Endothelial cell of umbilical vein (primary cell): Measurements from ENCODE around the gene PPIB. TPM values are rescaled to one million over a fixed set of nuclear protein-coding genes. Genes with fewer than 3 reads are reported as not detected.

Source experiments
- BruUV-seq: library from RNA; stranded (reverse); fragments of 400-500 nt; replicated peaks from 2 replicates; lab custom pipeline; 2021; lab: Mats Ljungman, UMichigan
- CTCF ChIA-PET: fragments of 300-600, 350-600 bp; sonication (Branson Sonifier 250); formaldehyde crosslinking; loops from one replicate; lab custom pipeline; 2021; ENCODE audit warnings: antibody characterized with exemption, inconsistent platforms; lab: Charles Lee
- POLR2A ChIA-PET: fragments of 300-600, 350-600 bp; sonication (Branson Sonifier 250); formaldehyde crosslinking; loops from one replicate; lab custom pipeline; 2021; ENCODE audit warnings: antibody characterized with exemption, inconsistent platforms; lab: Charles Lee
- DNase-seq: peaks from one replicate; pipeline ENCODE4 v3.0.0-alpha.2; 2011; ENCODE audit warnings: low read depth, low spot score
- FAIRE-seq: peaks from 2 replicates; lab custom pipeline; 2011; peaks lifted over from hg19 to GRCh38; lab: Jason Lieb, UNC
- H2AFZ ChIP-seq: 2 replicates; pipeline ENCODE4 v1.6.0; 2012; ENCODE audit warnings: low read depth, low read length, control low read depth, inconsistent platforms
- H3K27ac ChIP-seq: 2 replicates; pipeline ENCODE4 v1.5.1; 2011; ENCODE audit warnings: low read depth, mild to moderate bottlenecking, control low read depth, low read length, moderate library complexity; ENCODE audit not compliant: insufficient read depth
- H3K27me3 ChIP-seq, 2 experiments: 2 replicates each; pipeline versions ENCODE4 v1.6.0 to v1.6.1; 2011; ENCODE audit warnings: low read length in 2 of 2, mixed read lengths in 1 of 2; ENCODE audit not compliant: control insufficient read depth in 2 of 2, insufficient read depth in 2 of 2
- H3K36me3 ChIP-seq, 2 experiments: 2 replicates in 1 of 2; 3 replicates in 1 of 2; pipeline ENCODE4 v1.5.1; 2011; ENCODE audit warnings: low read length in 2 of 2, mild to moderate bottlenecking in 1 of 2, moderate library complexity in 1 of 2; ENCODE audit not compliant: control insufficient read depth in 2 of 2, insufficient read depth in 2 of 2; ENCODE audit errors: extremely low read depth in 1 of 2
- H3K4me1 ChIP-seq: 3 replicates; pipeline ENCODE4 v1.5.1; 2011; ENCODE audit warnings: mild to moderate bottlenecking, low read length; ENCODE audit not compliant: control insufficient read depth, insufficient read depth; ENCODE audit errors: extremely low read depth
- H3K4me2 ChIP-seq: 2 replicates; pipeline ENCODE4 v1.6.1; 2011; ENCODE audit warnings: low read length, control low read depth, mixed read lengths; ENCODE audit not compliant: insufficient read depth
- H3K4me3 ChIP-seq, 3 experiments: fragments of 200-600 bp in 1 of 3; sonication (generic), shearing (Covaris generic) in 1 of 3; replicated peaks in 1 of 3; 2 replicates each; pipeline ENCODE4 v1.5.1; 2011 to 2016; ENCODE audit warnings: control low read depth in 3 of 3, low read length in 3 of 3, mild to moderate bottlenecking in 2 of 3, inconsistent platforms in 1 of 3, low read depth in 1 of 3, moderate library complexity in 1 of 3; ENCODE audit not compliant: insufficient read depth in 1 of 3
- H3K79me2 ChIP-seq: 2 replicates; pipeline ENCODE4 v1.6.0; 2012; ENCODE audit warnings: low read length, inconsistent platforms; ENCODE audit not compliant: control insufficient read depth, insufficient read depth
- H3K9ac ChIP-seq: replicated peaks from 2 replicates; pipeline ENCODE3; 2011; ENCODE audit warnings: low read length, control low read depth; ENCODE audit not compliant: insufficient read depth; ENCODE audit errors: extremely low read depth
- H3K9me1 ChIP-seq: replicated peaks from 3 replicates; pipeline ENCODE4 v1.6.0; 2011; ENCODE audit warnings: mild to moderate bottlenecking, low read length; ENCODE audit not compliant: control insufficient read depth, insufficient read depth; ENCODE audit errors: extremely low read depth
- H3K9me3 ChIP-seq: replicated peaks from 2 replicates; pipeline ENCODE4 v1.5.1; 2012; ENCODE audit warnings: low read length, inconsistent platforms; ENCODE audit not compliant: control insufficient read depth, insufficient read depth
- H4K20me1 ChIP-seq: replicated peaks from 2 replicates; pipeline ENCODE3; 2011; ENCODE audit warnings: mild to moderate bottlenecking, low read length; ENCODE audit not compliant: control insufficient read depth, insufficient read depth; ENCODE audit errors: extremely low read depth
- EZH2 ChIP-seq: IDR thresholded peaks from 2 replicates; pipeline ENCODE4 v1.6.1; 2012; ENCODE audit warnings: borderline replicate concordance, low read depth, mild to moderate bottlenecking, moderate library complexity, low read length, inconsistent platforms; ENCODE audit not compliant: severe bottlenecking
- FOS ChIP-seq: IDR thresholded peaks from 2 replicates; pipeline ENCODE4 v1.6.1; 2011; ENCODE audit warnings: mild to moderate bottlenecking, low read length, moderate library complexity, borderline replicate concordance; ENCODE audit not compliant: insufficient read depth
- GATA2 ChIP-seq: IDR thresholded peaks from 2 replicates; pipeline ENCODE4 v1.7.0; 2011; ENCODE audit warnings: low read depth, mild to moderate bottlenecking, moderate library complexity, mixed read lengths, low read length; ENCODE audit not compliant: insufficient read length, insufficient read depth
- JUN ChIP-seq: IDR thresholded peaks from 2 replicates; pipeline ENCODE4 v1.6.1; 2011; ENCODE audit warnings: borderline replicate concordance, low read depth; ENCODE audit not compliant: insufficient read length, insufficient read depth
- MYC ChIP-seq: IDR thresholded peaks from one replicate; pipeline ENCODE4 v1.6.1; 2011; ENCODE audit warnings: mild to moderate bottlenecking, low read depth, low read length
- POLR2A ChIP-seq: IDR thresholded peaks from 2 replicates; pipeline ENCODE4 v1.6.1; 2012; ENCODE audit warnings: low read depth, mild to moderate bottlenecking, control low read depth, low read length
- POLR2AphosphoS5 ChIP-seq: IDR thresholded peaks from 2 replicates; pipeline ENCODE4 v1.6.1; 2012; ENCODE audit warnings: low read depth, mild to moderate bottlenecking, control low read depth, low read length, moderate library complexity; ENCODE audit not compliant: insufficient read depth
- dilution Hi-C: fragments of 300-500 bp; cut with MboI; formaldehyde crosslinking; loops from one replicate; pipeline ENCODE4 v1.15.0; 2019; ENCODE audit warnings: low sequenced_read_pairs; ENCODE audit not compliant: extremely low pct_ligation_motif_present
- intact Hi-C: fragments of 100-400 bp; cut with micrococcal nuclease; formaldehyde crosslinking; loops from one replicate; pipeline ENCODE4 v1.10.0; 2022
- polyA plus RNA-seq, 4 experiments: library from polyadenylated mRNA; depleted of rRNA in 3 of 4; stranded (reverse) in 3 of 4; unstranded in 1 of 4; fragments of >200 nt; gene quantifications; 2 replicates each; pipeline versions ENCODE4 v1.2.1 to v1.2.3, GENCODE V29; 2011 to 2012; ENCODE audit warnings: missing spikeins in 1 of 4
- total RNA-seq: library from RNA; stranded (reverse); gene quantifications from 2 replicates; pipeline ENCODE4 v1.2.3, GENCODE V29; 2021
- TF ChIP-seq, protein P1 (sequence below): IDR thresholded peaks from 2 replicates; pipeline ENCODE4 v1.6.1; 2011; ENCODE audit not compliant: insufficient read depth, insufficient read length
- TF ChIP-seq, protein P2 (sequence below), 2 donors: IDR thresholded peaks; 1 replicate in 1 of 2; 2 replicates in 1 of 2; pipeline ENCODE4 v1.5.1; 2011; ENCODE audit warnings: low read length in 2 of 2, mild to moderate bottlenecking in 2 of 2, moderate library complexity in 2 of 2, control low read depth in 1 of 2, inconsistent platforms in 1 of 2, low read depth in 1 of 2; ENCODE audit not compliant: insufficient read depth in 1 of 2; ENCODE audit errors: extremely low read depth in 1 of 2

Gene PPIB
- total and polyA plus RNA-seq, 2 donors (not counting 3 experiments of a cell fraction or from before 2014, with no cell fraction given), result 840 to 1,240 TPM

DNA sequence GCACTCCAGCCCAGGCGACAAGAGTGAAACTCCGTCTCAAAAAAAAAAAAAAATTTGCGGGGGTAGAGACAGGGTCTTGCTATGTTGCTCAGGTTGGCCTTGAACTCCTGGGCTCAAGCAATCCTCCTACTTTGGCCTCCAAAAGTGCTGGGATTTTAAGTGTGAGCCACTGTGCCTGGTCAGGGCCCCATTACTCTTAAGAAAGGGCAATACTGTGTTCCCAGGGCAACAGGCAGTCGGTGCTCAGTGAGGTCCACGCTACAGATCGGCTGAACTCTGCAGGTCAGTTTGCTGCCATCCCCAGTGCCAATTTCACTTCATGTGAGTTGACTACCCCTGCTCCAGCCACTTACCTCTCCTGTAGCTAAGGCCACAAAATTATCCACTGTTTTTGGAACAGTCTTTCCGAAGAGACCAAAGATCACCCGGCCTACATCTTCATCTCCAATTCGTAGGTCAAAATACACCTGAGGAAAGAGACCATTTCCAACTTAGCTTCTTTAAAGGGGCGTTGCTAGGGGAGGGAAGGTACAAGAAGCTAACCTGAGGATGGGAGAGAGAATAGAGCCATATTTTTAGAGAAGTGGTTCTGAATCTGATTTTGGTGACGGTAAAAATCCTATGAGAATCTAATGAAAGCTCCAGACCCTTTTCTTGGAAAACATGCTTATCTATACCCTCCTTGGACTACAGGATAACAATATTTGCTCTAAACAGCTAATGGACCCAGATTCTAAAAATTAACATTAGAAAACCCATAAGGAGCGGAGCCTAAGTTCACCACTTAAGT is 939 bp downstream of the PPIB start:
- CTCF ChIA-PET, result interaction anchor here (3.3 kb wide), 1 partner anchor 8 kb away, joined by 33 read pairs; no protein-coding TSS in a partner anchor
- Histone ChIP-seq H3K9ac (peak overlapping the region; percentile 93), H3K9me1 (no peaks in the 10 kb centered on the region), H3K4me3 (peak overlapping the region; percentile 77 to 96 (median 94)), H3K9me3 (no peaks in the 10 kb centered on the region), H2AFZ (no peak overlapping the region), H3K4me1 (peaks cover 16% of the 10 kb centered on the region), H3K27ac (peak overlapping the region; percentile 70), H3K36me3 (peaks cover 11 to 33% of the 10 kb centered on the region in 2 experiments), H3K4me2 (peak overlapping the region; percentile 56), H3K27me3 (no peaks in the 10 kb centered on the region), H4K20me1 (no peaks in the 10 kb centered on the region), H3K79me2 (peaks cover 42% of the 10 kb centered on the region)
- FAIRE-seq (peak; percentile 4), DNase-seq (peak; percentile 8)
- dilution Hi-C loops, result no loop called here
- TF ChIP-seq, protein P1, sequence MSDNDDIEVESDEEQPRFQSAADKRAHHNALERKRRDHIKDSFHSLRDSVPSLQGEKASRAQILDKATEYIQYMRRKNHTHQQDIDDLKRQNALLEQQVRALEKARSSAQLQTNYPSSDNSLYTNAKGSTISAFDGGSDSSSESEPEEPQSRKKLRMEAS, result no peak
- TF ChIP-seq EZH2, result no peak
- TF ChIP-seq POLR2AphosphoS5, result no peak
- no peak for TF ChIP-seq MYC
- TF ChIP-seq GATA2, result no peak
- no peak for TF ChIP-seq JUN
- TF ChIP-seq FOS, result no peak
- TF ChIP-seq POLR2A, result no peak
- TF ChIP-seq, protein P2, sequence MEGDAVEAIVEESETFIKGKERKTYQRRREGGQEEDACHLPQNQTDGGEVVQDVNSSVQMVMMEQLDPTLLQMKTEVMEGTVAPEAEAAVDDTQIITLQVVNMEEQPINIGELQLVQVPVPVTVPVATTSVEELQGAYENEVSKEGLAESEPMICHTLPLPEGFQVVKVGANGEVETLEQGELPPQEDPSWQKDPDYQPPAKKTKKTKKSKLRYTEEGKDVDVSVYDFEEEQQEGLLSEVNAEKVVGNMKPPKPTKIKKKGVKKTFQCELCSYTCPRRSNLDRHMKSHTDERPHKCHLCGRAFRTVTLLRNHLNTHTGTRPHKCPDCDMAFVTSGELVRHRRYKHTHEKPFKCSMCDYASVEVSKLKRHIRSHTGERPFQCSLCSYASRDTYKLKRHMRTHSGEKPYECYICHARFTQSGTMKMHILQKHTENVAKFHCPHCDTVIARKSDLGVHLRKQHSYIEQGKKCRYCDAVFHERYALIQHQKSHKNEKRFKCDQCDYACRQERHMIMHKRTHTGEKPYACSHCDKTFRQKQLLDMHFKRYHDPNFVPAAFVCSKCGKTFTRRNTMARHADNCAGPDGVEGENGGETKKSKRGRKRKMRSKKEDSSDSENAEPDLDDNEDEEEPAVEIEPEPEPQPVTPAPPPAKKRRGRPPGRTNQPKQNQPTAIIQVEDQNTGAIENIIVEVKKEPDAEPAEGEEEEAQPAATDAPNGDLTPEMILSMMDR (IDR thresholded peaks at IDR 0.05; ENCODE audit: extremely low read depth in 1 of 2, insufficient read depth in 1 of 2, low read depth in 1 of 2, low read length in 2 of 2), result no peak
- TSS peak; percentile 70 for BruUV-seq
- POLR2A ChIA-PET, result interaction anchor here (0.7 to 1.7 kb wide), 2 partner anchors 94 to 226 kb away, joined by 3 to 8 read pairs; partner anchors contain the start of gene TRIP4
- intact Hi-C loops, result loop anchor here (2.0 kb wide), 1 partner anchor 225 kb away; the partner anchor contains the start of gene TRIP4
